Hepatic stellate cell (primary cell): ENCODE data around the gene GBP1.

Experiments used
- DNase-seq: peaks from one replicate; pipeline ENCODE4 v3.0.0; 2011; ENCODE audit warnings: low spot score

The GBP1 gene

DNA sequence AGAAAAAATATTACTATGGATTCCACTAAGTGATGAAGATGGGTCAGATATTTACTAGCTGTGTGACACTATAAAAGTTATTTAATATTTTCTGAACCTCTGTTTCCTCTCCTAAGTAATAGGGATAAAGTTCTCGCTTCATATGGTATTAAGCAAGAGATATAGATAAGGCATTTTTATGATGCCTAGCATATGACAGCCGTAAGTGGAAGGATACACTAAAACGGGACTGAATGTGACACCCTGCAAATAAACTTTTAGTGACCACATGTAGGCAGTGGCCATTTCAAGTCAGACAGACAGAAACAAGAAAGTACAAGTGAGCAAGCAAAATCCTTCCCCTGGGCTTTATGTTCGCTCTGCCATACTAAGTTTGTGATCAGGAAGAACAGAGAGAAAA, 56.5 kb downstream of the GBP1 start:
- no peak for DNase-seq

DNA sequence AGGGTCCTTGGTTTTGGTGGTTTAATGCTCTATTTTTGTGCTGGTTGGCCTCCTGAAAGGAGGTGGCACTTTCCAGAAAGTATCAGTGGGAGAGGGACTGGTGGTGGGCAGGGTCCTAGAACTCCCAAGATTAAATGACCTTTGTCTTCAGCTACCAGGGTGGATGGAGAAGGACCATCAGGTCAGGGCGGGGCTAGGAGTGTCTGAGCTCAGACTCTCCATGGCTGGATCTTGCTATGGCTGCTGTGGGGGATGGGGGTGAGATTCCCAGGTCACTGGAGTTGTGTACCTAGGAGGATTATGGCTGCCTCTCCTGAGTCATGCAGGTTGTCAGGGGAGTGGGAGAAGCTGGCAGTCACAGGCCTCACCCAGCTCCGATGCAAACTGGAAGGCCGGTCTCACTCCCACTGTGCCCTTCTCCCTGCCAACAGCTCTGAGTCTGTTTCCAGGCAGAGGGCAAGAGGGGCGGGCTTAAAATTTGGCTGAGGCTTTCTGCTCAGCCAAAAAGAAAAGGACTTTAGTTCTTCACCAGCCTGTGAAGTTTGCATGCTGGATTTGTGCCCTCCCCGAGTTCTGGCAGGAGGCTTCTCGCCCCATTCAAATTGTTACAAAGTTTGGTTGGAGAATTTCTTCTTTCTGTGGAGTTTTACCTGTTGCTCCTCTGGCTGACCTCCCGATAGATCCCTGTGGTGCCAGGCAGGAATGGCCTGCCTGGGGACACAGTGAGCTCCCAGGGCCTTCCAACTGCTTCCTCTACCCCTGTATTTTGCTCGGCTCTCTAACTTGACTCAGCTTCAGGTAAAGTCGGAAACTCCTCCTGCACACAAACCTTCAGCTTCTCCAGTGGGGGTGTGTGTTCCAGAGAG, 59.5 kb downstream of the GBP1 start:
- DNase-seq: no peak
